Osteoblast (primary cell): ENCODE measurements around the gene FNBP1L. TPM values are rescaled to one million over a fixed set of nuclear protein-coding genes. Genes with fewer than 3 reads are reported as not detected.
A peak's percentile ranks its signal among the peaks of the same experiment; 100 is the strongest.

Experiments used
- DNase-seq: peaks from one replicate; pipeline ENCODE4 v3.0.0; 2011; ENCODE audit warnings: low spot score, mixed read lengths; ENCODE audit not compliant: insufficient read length; ENCODE audit errors: missing footprints
- H2AFZ ChIP-seq: 2 replicates; pipeline ENCODE4 v1.6.0; 2011; ENCODE audit warnings: mild to moderate bottlenecking, low read length
- H3K27ac ChIP-seq: 2 replicates; pipeline ENCODE4 v1.5.1; 2011; ENCODE audit warnings: mild to moderate bottlenecking, low read depth, low read length, moderate library complexity
- H3K27me3 ChIP-seq: 2 replicates; pipeline ENCODE4 v1.6.0; 2012; ENCODE audit warnings: mild to moderate bottlenecking, control low read depth, inconsistent platforms, low read length, moderate library complexity; ENCODE audit not compliant: insufficient read depth
- H3K36me3 ChIP-seq: 2 replicates; pipeline ENCODE4 v1.5.1; 2011; ENCODE audit warnings: mild to moderate bottlenecking, low read length, control low read depth, moderate library complexity; ENCODE audit not compliant: insufficient read depth
- H3K4me1 ChIP-seq: 2 replicates; pipeline ENCODE4 v1.5.1; 2011; ENCODE audit warnings: mild to moderate bottlenecking, low read length, control low read depth, moderate library complexity; ENCODE audit not compliant: insufficient read depth
- H3K4me2 ChIP-seq: 2 replicates; pipeline ENCODE4 v1.6.0; 2011; ENCODE audit warnings: mild to moderate bottlenecking, low read length; ENCODE audit not compliant: insufficient read depth
- H3K4me3 ChIP-seq: fragments of 200-600 bp; sonication (generic); 3 replicates; pipeline ENCODE4 v1.5.1; 2012; ENCODE audit warnings: mild to moderate bottlenecking, low read length, inconsistent platforms; ENCODE audit not compliant: insufficient read depth
- H3K79me2 ChIP-seq: 2 replicates; pipeline ENCODE4 v1.6.0; 2012; ENCODE audit warnings: mild to moderate bottlenecking, low read length, control low read depth, inconsistent platforms; ENCODE audit not compliant: insufficient read depth
- H3K9me3 ChIP-seq: 2 replicates; pipeline ENCODE4 v1.5.1; 2011; ENCODE audit warnings: low read depth, low read length, control low read depth
- H4K20me1 ChIP-seq: 2 replicates; pipeline ENCODE4 v1.6.0; 2012; ENCODE audit warnings: mild to moderate bottlenecking, low read length, control low read depth; ENCODE audit not compliant: insufficient read depth
- CTCF ChIP-seq: IDR thresholded peaks from 2 replicates; pipeline ENCODE4 v1.5.1; 2011; ENCODE audit warnings: mild to moderate bottlenecking, low read depth, low read length, moderate library complexity; ENCODE audit errors: extremely low read depth
- total RNA-seq: library from RNA; depleted of rRNA; stranded (reverse); fragments of >200 nt; gene quantifications from 2 replicates; pipeline ENCODE4 v1.2.3, GENCODE V29; 2012

Gene FNBP1L
- total RNA-seq, 1 donor, result 8.7 TPM

GRCh38 chr1:93565496-93566206, 117.7 kb downstream of the FNBP1L start:
- Histone ChIP-seq H3K9me3 (no peaks in the 10 kb centered on the region), H3K4me2 (no peak overlapping the region), H3K4me1 (peaks cover 23% of the 10 kb centered on the region), H4K20me1 (peaks cover 9% of the 10 kb centered on the region), H3K36me3 (peaks cover 57% of the 10 kb centered on the region), H2AFZ (no peak overlapping the region), H3K27me3 (no peaks in the 10 kb centered on the region), H3K4me3 (no peak overlapping the region), H3K27ac (peak overlapping the region; percentile 68), H3K79me2 (peaks cover 3% of the 10 kb centered on the region)
- TF ChIP-seq CTCF, result no peak
- peak; percentile 71 for DNase-seq

- peak; percentile 31 for DNase-seq
- TF ChIP-seq CTCF, result no peak
- H3K4me3 ChIP-seq, result no peak overlapping the region
- no peak overlapping the region for H2AFZ ChIP-seq
- H3K4me1 ChIP-seq, result peaks cover 23% of the 10 kb centered on the region
- H3K27ac ChIP-seq, result peak overlapping the region; percentile 68
- H3K27me3 ChIP-seq, result no peaks in the 10 kb centered on the region
- peaks cover 56% of the 10 kb centered on the region for H3K36me3 ChIP-seq
- peaks cover 3% of the 10 kb centered on the region for H3K79me2 ChIP-seq
- H4K20me1 ChIP-seq, result peaks cover 9% of the 10 kb centered on the region
- no peak overlapping the region for H3K4me2 ChIP-seq
- H3K9me3 ChIP-seq, result no peaks in the 10 kb centered on the region
Measured at GRCh38 chr1:93566227-93566626, 118.3 kb downstream of the FNBP1L start.

GRCh38 chr1:93567255-93567918, 119.5 kb downstream of the FNBP1L start:
- Histone ChIP-seq H3K79me2 (peaks cover 3% of the 10 kb centered on the region), H3K27me3 (no peaks in the 10 kb centered on the region), H3K4me1 (peaks cover 23% of the 10 kb centered on the region), H4K20me1 (peaks cover 9% of the 10 kb centered on the region), H3K9me3 (no peaks in the 10 kb centered on the region), H3K27ac (peak overlapping the region; percentile 68), H3K4me2 (no peak overlapping the region), H3K36me3 (peaks cover 58% of the 10 kb centered on the region), H2AFZ (no peak overlapping the region), H3K4me3 (no peak overlapping the region)
- TF ChIP-seq CTCF, result no peak
- peak; percentile 80 for DNase-seq

GRCh38 chr1:93569489-93569888, 121.6 kb downstream of the FNBP1L start:
- peak overlapping the region; percentile 38 for H3K27ac ChIP-seq
- H3K4me1 ChIP-seq, result peaks cover 23% of the 10 kb centered on the region
- H2AFZ ChIP-seq, result no peak overlapping the region
- no peaks in the 10 kb centered on the region for H3K27me3 ChIP-seq
- DNase-seq, result no peak
- peaks cover 9% of the 10 kb centered on the region for H4K20me1 ChIP-seq
- no peak overlapping the region for H3K4me3 ChIP-seq
- H3K36me3 ChIP-seq, result peaks cover 66% of the 10 kb centered on the region
- H3K79me2 ChIP-seq, result peaks cover 3% of the 10 kb centered on the region
- TF ChIP-seq CTCF, result no peak
- no peak overlapping the region for H3K4me2 ChIP-seq
- H3K9me3 ChIP-seq, result no peaks in the 10 kb centered on the region
